SK-N-SH treated with all-trans-retinoic acid at 6 μM for 48 hours (cell line): Measurements from ENCODE around the gene CLECL1.

Experiments used
- ARNTL ChIP-seq: fragments of 450-650 bp; formaldehyde crosslinking; IDR thresholded peaks from 2 replicates; pipeline ENCODE4 v1.5.0; 2020; ENCODE audit warnings: low read depth, mild to moderate bottlenecking, moderate library complexity, borderline replicate concordance
- CSDC2 ChIP-seq: fragments of 250-450 bp; sonication (Bioruptor Pico); IDR thresholded peaks from 2 replicates; pipeline ENCODE4 v1.5.0; 2020; ENCODE audit warnings: mild to moderate bottlenecking, moderate library complexity
- GLIS3 ChIP-seq: fragments of 250-450 bp; sonication (Bioruptor Pico); IDR thresholded peaks from 2 replicates; pipeline ENCODE4 v1.5.0; 2020; ENCODE audit warnings: mild to moderate bottlenecking, moderate library complexity
- PATZ1 ChIP-seq: fragments of 250-450 bp; sonication (Bioruptor Pico); IDR thresholded peaks from 2 replicates; pipeline ENCODE4 v1.8.0; 2020; ENCODE audit warnings: mild to moderate bottlenecking, moderate library complexity, borderline replicate concordance
- POU6F1 ChIP-seq: fragments of 250-450 bp; sonication (Bioruptor Pico); IDR thresholded peaks from 2 replicates; pipeline ENCODE4 v1.8.0; 2021; ENCODE audit warnings: low read depth, mild to moderate bottlenecking, moderate library complexity, borderline replicate concordance
- ZC3H10 ChIP-seq: fragments of 250-450 bp; sonication (Bioruptor Pico); IDR thresholded peaks from 2 replicates; pipeline ENCODE4 v1.5.1; 2021; ENCODE audit warnings: mild to moderate bottlenecking, moderate library complexity

GRCh38 chr12:9759694-9760093 is 26.8 kb upstream of the CLECL1 start:
- TF ChIP-seq ARNTL (CRISPR knock-in tag) (no peak), GLIS3 (no peak), POU6F1 (CRISPR knock-in tag) (no peak), CSDC2 (CRISPR knock-in tag) (no peak), PATZ1 (CRISPR knock-in tag) (no peak), ZC3H10 (CRISPR knock-in tag) (no peak)
